Measurements from ENCODE around the gene TPP2.

TPP2 gene

GRCh38 chr13:102657630-102658029, 60.8 kb downstream of the TPP2 start:
- DNase-seq (ENCODE audit: low spot score): no peak

DNA sequence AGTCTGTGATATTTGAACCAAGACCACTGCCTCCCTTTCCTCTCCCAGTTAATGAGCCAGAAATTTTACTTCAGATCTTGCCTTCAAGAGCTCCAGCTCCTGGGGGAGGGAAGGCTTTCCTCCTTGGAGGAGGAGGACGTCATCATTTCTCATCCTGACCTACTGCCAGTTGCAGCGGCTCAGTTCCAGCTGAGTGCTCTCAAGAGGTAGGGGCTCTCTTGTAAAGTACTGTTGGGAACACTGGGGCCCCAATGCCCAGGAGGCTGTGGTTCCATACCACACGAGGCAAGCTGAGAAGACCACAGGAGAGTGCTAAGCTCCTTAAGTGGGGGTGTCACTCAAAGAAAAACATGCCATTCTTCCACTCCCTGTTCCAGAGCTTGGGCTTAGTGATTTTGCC, 61.9 kb downstream of the TPP2 start:
- no peak for DNase-seq (ENCODE audit: low spot score)

DNA sequence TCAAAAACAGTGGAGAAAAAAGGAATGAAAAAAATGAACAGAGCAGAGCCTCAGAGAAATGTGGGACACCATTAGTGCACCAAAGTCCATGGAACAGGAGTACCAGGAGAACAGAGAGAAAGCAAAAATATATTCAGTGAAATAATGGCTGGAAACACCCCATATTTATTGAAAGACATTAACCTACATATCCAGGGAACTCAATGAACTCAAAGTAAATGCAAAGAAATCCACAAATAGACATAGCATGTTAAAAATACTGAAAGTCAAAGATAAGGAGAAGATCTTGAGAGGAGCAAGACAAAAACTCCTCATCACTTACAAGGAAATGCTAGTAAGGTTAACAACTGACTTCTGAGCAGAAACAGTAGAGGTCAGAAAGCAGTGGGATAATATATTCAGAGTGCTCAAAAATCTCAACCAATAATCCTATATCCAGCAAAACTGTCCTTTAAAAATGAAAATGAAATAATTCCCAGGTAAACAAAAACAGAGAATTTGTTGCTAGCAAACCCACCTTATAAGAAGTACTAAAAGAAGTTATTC, 62.5 kb downstream of the TPP2 start:
- DNase-seq (ENCODE audit: low spot score): no peak

DNA sequence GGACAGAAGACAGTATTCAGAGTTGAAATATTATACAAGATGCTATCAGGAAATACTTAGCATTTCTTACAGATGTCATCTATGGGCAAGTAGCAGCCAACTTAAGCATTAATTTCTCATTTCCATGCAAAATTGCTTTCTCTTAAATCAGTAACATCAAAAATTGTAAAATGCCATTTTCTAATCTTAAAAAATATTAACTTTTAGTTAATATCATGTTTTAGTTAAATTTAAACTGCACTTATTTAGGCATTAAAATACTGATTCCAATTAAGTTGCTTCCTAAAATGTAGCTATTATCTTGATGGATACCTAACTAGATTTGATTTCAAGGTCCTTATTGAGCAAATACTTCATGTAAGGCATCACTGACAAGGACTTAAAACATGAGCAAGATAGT, 70.2 kb downstream of the TPP2 start:
- no peak for DNase-seq (ENCODE audit: low spot score)

GRCh38 chr13:102667911-102668310, 71.1 kb downstream of the TPP2 start:
- DNase-seq (ENCODE audit: low spot score): no peak

DNA sequence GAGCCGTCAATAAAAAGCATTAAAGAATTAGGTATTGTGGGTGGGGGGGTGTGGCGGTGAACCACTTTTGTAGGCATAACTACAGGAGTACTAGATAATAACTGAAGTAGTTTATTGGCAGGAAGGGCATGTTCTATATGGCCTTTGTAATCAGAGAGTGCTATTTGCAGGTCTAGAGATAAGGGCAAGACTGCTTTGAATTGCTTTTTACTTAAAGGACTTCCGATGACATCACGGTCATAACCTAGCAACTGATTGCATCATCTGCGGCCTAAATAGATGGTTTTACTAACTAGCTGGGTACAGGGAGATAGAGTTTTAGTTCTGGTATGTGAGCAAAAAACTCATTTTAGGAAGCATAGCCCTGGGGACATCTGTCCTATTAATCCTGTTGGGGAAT, 73.3 kb downstream of the TPP2 start:
- DNase-seq (ENCODE audit: low spot score): no peak

GRCh38 chr13:102675115-102675514, 78.3 kb downstream of the TPP2 start:
- no peak for DNase-seq (ENCODE audit: low spot score)

GRCh38 chr13:102677122-102677521, 80.3 kb downstream of the TPP2 start:
- no peak for DNase-seq (ENCODE audit: low spot score)

GRCh38 chr13:102678339-102679107, 81.7 kb downstream of the TPP2 start:
- DNase-seq (ENCODE audit: low spot score): no peak

- DNase-seq (ENCODE audit: low spot score): no peak
Measured at GRCh38 chr13:102679449-102680132, 82.8 kb downstream of the TPP2 start.

- no peak for DNase-seq (ENCODE audit: low spot score)
Measured at GRCh38 chr13:102680133-102680717, 83.4 kb downstream of the TPP2 start.

DNA sequence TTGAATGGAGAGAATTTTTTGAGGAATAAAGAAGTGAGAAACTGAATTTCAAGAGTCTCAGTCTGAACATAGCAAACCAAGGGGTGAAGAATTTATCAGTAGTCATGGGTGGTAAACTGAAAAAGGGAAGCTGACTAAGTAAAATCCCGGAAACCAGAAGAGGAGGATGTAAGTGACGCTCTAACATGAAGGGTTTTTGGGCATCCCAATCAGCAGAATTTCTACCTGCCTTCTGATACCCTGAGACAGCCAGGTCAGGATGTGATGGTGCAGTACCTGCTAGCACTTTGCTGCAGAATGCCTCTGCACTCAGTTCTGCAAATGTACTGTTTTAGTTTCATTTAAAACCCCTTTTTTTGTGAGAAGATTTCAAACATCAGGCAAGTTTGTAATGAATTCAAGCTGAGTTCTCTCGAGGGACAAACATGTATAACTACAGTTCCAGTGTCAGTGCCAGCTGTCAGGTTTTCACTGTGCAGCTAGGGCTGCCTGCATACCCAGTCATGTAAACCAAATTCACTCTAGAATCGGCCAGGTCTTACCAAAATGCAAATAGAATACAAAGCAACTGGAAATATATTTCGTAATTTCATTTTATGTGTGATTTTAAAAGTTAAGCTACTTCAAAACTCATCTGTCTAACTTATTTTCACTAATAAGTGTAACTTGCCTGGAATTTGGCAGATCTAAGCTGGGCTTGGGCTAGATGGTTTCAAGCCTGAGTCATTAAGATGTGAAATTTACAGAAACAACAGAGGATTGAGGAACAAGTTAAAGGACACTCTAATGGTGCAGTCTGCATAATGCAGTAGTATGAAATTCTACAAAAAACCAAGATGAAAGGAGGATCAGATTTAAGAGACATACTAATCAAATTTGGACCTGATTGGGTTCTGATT, 84.3 kb downstream of the TPP2 start:
- DNase-seq (ENCODE audit: low spot score): no peak

GRCh38 chr13:102682211-102682610, 85.4 kb downstream of the TPP2 start:
- DNase-seq (ENCODE audit: low spot score): no peak

DNA sequence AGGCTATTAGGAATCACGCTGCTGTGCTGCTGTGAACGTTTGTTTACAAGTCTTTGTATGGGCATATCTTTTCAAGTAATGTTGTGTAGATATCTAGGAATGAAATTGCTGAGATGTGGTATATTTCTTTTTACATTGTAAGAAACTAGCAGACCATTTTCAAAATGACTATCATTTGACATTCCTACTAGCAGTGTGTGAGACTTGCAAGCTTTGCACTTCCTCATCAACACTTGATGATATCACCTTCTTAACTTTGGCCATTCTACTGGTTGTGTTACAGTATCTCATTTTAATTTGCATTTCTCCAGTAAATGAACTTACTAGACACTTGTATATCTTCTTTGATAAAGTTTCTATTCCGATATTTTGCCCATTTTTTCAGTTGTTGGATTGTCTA, 85.9 kb downstream of the TPP2 start:
- no peak for DNase-seq (ENCODE audit: low spot score)

- no peak for DNase-seq (ENCODE audit: low spot score)
Measured at GRCh38 chr13:102683637-102684036, 86.9 kb downstream of the TPP2 start.

DNA sequence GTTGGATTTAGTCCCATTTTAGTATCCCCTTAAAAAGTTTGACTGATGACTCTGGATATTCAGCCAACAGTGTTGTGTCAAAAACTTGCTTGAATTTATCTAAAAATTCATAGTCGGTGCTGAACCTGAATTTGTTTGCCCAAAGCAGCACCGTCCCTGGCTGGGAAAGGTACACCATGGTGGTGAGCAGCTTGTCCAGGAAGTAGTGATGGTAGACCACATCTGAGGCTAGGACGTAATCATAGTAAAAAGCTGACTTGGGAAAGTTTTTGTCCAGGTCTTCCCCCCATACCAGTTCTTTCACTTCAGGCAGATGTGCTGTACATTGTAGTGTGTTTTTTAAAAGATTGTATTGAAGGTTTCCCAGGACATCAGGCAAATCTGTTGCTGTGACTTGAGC, 89.2 kb downstream of the TPP2 start:
- no peak for DNase-seq (ENCODE audit: low spot score)

GRCh38 chr13:102687520-102687919, 90.7 kb downstream of the TPP2 start:
- DNase-seq (ENCODE audit: low spot score): no peak

DNA sequence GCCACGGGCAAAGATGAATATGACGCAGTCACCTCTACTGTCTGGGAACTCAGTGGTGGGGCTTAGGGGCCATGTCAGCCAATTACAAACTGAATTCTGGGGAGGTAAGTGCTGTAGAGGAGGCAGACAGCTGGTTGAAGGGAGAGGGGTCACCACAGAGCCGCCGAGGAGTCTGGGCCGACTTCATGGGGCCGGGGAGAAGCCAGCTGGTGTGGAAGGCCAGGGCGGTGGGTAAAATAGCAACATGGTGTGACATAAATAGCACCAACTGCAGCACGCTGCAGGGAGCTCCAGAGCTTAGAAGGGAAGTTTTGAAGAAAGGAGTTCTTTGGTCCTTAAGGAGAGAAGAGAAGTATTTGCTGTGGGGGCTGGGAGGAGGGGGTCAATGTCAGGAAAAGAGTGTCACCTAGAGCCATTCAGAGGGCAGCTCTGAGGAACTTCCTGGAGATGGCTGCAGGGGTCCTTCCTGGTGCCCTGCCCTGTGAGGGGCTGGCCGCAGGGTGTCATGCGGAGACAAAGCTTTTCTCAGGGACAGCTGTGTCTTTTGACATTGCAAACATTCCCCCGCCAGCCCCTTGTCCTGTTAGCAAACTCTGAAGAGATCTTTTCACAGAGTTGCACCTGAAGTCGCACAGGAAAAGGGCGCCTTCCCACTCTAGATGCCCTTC, 91.7 kb downstream of the TPP2 start:
- DNase-seq (ENCODE audit: low spot score): no peak

GRCh38 chr13:102690883-102691282, 94.1 kb downstream of the TPP2 start:
- no peak for DNase-seq (ENCODE audit: low spot score)

DNA sequence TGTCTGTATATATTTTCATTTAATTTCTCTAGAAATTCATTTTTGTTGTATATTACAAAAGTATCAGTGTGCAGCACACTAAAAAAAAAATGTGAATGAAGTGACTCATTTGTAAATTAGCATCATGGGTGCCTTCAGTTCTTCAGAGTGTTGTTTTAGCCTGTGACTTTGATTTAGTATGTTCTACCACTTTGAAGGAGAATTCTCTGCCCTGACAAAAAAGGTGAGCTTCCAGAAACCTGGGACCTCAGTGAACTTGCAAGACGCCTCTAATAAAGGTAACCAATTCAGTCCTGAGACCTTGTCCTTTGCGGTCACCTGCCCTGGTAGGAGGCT, 95.7 kb downstream of the TPP2 start:
- no peak for DNase-seq (ENCODE audit: low spot score)

- DNase-seq (ENCODE audit: low spot score): no peak
Measured at GRCh38 chr13:102693250-102693649, 96.5 kb downstream of the TPP2 start.

DNA sequence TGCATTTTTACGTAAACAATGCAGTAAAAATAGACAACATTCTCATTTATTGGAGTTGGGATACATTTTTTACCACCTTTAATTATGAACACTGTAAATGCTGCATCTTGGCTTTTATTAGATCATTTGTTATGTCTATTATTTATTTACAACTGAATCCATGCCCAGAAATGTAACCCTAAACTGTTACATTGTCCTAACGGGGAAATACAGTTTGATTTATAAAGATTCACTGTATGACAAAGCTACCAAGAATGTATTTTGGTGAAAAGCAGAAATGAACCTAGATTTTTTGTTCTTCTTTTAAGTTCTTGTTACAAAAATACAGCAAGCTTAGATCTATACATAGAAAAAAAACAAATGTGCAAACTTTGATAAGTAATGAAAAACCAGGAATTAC, 97.0 kb downstream of the TPP2 start:
- DNase-seq (ENCODE audit: low spot score): no peak
